Suprapubic skin (tissue), 3 donors: ENCODE data around the gene ZNF785.

ENCODE experiments used
- POLR2A ChIP-seq, 2 donors: fragments of 450-650 bp; IDR thresholded peaks; one replicate each; pipeline ENCODE4 v1.6.1; 2017; ENCODE audit warnings: antibody characterized with exemption in 2 of 2, mild to moderate bottlenecking in 2 of 2, moderate library complexity in 2 of 2
- TF ChIP-seq, protein P1 (sequence below), 2 donors: fragments of 200-600 bp in 1 of 2; fragments of 450-650 bp in 1 of 2; sonication (generic) in 1 of 2; IDR thresholded peaks; one replicate each; pipeline ENCODE4 v1.5.1; 2016 to 2019; ENCODE audit warnings: antibody characterized with exemption in 2 of 2, mild to moderate bottlenecking in 1 of 2, moderate library complexity in 1 of 2

GRCh38 chr16:30533146-30533522, 52.4 kb downstream of the ZNF785 start:
- TF ChIP-seq, protein P1, sequence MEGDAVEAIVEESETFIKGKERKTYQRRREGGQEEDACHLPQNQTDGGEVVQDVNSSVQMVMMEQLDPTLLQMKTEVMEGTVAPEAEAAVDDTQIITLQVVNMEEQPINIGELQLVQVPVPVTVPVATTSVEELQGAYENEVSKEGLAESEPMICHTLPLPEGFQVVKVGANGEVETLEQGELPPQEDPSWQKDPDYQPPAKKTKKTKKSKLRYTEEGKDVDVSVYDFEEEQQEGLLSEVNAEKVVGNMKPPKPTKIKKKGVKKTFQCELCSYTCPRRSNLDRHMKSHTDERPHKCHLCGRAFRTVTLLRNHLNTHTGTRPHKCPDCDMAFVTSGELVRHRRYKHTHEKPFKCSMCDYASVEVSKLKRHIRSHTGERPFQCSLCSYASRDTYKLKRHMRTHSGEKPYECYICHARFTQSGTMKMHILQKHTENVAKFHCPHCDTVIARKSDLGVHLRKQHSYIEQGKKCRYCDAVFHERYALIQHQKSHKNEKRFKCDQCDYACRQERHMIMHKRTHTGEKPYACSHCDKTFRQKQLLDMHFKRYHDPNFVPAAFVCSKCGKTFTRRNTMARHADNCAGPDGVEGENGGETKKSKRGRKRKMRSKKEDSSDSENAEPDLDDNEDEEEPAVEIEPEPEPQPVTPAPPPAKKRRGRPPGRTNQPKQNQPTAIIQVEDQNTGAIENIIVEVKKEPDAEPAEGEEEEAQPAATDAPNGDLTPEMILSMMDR (IDR thresholded peaks at IDR 0.05) = no peak
- no peak for TF ChIP-seq POLR2A (IDR thresholded peaks at IDR 0.05)
